Spinal cord (tissue), 10 donors: ENCODE data around the gene DEFB118. TPM values are rescaled to one million over a fixed set of nuclear protein-coding genes. Genes with fewer than 3 reads are reported as not detected.

Source experiments
- DNase-seq, 6 donors: peaks; one replicate each; pipeline versions ENCODE4 v3.0.0 to v3.0.0-alpha.2; 2013 to 2015; ENCODE audit warnings: low spot score in 6 of 6, low read depth in 4 of 6
- H3K27ac ChIP-seq: one replicate; pipeline ENCODE4 v1.5.1; 2013; ENCODE audit warnings: low read depth, low read length, control low read depth
- H3K27me3 ChIP-seq: one replicate; pipeline ENCODE4 v1.6.1; 2013; ENCODE audit warnings: low read length; ENCODE audit not compliant: control insufficient read depth, insufficient read depth
- H3K36me3 ChIP-seq: one replicate; pipeline ENCODE4 v1.6.1; 2013; ENCODE audit warnings: low read length; ENCODE audit not compliant: control insufficient read depth, insufficient read depth
- H3K4me1 ChIP-seq: one replicate; pipeline ENCODE4 v1.6.1; 2013; ENCODE audit warnings: low read length; ENCODE audit not compliant: control insufficient read depth, insufficient read depth
- H3K4me3 ChIP-seq: one replicate; pipeline ENCODE4 v1.5.1; 2013; ENCODE audit warnings: low read depth, low read length, control low read depth
- H3K9me3 ChIP-seq: one replicate; pipeline ENCODE4 v1.6.1; 2013; ENCODE audit warnings: low read length; ENCODE audit not compliant: control insufficient read depth, insufficient read depth
- WGBS: methylation state at CpG from one replicate; pipeline ENCODE4 v1.1.5; 2013; ENCODE audit warnings: missing lambda C conversion rate; ENCODE audit not compliant: insufficient coverage; 5-methylcytosine and 5-hydroxymethylcytosine counted together
- polyA plus RNA-seq, 2 donors: library from polyadenylated mRNA; unstranded; fragments of 120-200 nt; gene quantifications; one replicate each; pipeline ENCODE4 v1.2.1, GENCODE V29; 2013; ENCODE audit not compliant: insufficient read length in 2 of 2
- small RNA-seq: library from RNA; depleted of rRNA; stranded (forward); fragments of <200 nt; gene quantifications from one replicate; pipeline ENCODE3, GENCODE V24; 2014; ENCODE audit warnings: low replicate concordance
- total RNA-seq, 2 donors: library from RNA; depleted of rRNA in 1 of 2; stranded (reverse); fragments of 120-200 nt in 1 of 2; fragments of >200 nt in 1 of 2; gene quantifications; one replicate each; pipeline versions ENCODE4 v1.2.3 to v1.2.4, GENCODE V29; 2013 to 2014
- donor health status: healthy.

The DEFB118 gene
- total and polyA plus RNA-seq, 4 donors: not detected

DNA sequence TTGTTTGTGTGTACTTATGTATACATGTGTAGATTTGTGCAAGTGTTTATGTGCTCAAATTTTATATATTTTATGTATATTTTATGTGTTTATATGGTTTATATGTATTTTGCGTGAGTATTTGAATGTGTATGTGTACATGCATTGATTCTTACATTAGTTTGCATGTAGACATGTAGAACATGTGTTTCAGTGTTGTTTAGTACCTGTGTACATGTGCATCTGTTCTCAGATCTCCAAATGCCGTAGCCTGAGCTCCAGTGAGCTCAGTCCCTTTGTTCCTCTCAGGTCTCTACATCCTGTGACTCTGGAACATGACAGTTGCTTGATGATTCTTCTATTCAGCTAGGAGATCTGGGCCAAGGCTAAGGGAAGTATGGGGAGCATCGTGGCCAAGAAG, 26.5 kb downstream of the DEFB118 start:
- no peaks in the 10 kb centered on the region for H3K27me3 ChIP-seq
- WGBS: 18% methylated on average over 1 of the region's 3 CpGs
- no peak overlapping the region for H3K4me3 ChIP-seq
- H3K27ac ChIP-seq: no peak overlapping the region
- no peaks in the 10 kb centered on the region for H3K4me1 ChIP-seq
- no peaks in the 10 kb centered on the region for H3K9me3 ChIP-seq
- no peaks in the 10 kb centered on the region for H3K36me3 ChIP-seq
- DNase-seq: no peak

DNA sequence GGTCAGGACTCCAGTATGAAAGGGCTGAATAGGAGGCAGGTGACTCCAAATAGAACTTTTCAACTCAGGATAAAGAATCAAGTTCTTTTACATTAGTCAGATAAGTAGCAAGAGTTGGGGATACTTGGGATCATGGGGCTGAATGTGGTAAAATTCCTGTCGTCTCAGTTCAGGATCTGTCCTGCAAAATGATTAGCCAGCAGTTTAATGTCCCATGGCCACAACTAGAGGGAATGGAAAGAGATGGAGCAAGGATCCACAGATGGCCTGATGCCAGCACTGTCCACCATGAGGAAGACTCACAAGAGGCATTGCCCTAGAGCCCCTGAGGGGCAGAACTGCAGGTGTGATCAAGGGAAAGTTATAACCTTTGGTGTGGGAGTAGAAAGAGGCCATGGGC, 35.5 kb downstream of the DEFB118 start:
- 40% methylated on average over 1 of the region's 1 CpG for WGBS
- no peaks in the 10 kb centered on the region for H3K4me1 ChIP-seq
- no peaks in the 10 kb centered on the region for H3K36me3 ChIP-seq
- H3K4me3 ChIP-seq: no peak overlapping the region
- peaks cover 3% of the 10 kb centered on the region for H3K9me3 ChIP-seq
- no peak for DNase-seq
- no peaks in the 10 kb centered on the region for H3K27me3 ChIP-seq
- H3K27ac ChIP-seq: no peak overlapping the region

DNA sequence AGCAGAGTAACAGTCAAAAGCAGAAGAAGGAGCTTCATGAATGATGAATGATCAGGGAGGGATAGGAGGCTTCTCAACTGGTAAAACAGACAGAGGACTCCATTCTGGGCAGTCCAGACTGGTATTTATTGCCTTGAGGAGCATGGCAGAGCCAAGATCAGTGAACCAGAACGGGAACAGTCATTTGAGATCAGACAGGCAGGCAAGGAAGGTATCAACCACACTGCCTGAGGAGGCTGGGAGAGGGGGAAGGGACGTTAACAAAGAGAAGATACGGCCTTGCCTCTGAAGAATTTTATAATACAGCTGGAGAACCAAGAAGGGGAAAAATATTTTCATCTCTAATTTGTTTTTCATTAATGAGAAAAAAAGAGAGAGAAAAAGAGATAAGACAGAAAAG, 37.7 kb downstream of the DEFB118 start, which contains the start of gene DEFB121:
Gene DEFB121, minus strand, starts transcription at position 101 of the 400 bp plus-strand sequence. Its CDS starts 63 bp downstream, at position 38.
- H3K36me3 ChIP-seq: no peaks in the 10 kb centered on the region
- WGBS: 0% methylated on average over 1 of the region's 3 CpGs
- H3K4me1 ChIP-seq: no peaks in the 10 kb centered on the region
- DNase-seq: no peak
- no peak within 1 kb of the TSS for H3K27ac ChIP-seq
- no peak within 1 kb of the TSS for H3K4me3 ChIP-seq
- H3K9me3 ChIP-seq: peaks cover 3% of the 10 kb centered on the region
- no peaks in the 10 kb centered on the region for H3K27me3 ChIP-seq

DNA sequence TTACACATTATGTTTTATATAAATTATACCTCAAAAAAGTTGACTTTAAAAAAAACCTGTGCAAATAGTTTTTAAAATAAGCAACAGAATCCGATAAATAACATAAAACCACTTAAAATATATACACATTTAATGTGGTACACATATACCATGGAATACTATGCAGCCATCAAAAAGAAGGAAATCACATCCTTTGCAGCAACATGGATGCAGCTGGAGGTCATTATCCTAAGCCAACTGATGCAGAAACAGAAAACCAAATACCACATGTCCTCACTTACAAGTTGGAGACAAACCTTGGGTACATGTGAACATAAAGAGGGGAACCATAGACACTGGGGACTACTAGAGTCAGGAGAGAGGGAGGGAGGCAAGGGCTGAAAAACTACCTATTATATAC, 41.6 kb downstream of the DEFB118 start:
- no peaks in the 10 kb centered on the region for H3K36me3 ChIP-seq
- no CpG with 5 or more reads among the region's 1 CpG for WGBS

DNA sequence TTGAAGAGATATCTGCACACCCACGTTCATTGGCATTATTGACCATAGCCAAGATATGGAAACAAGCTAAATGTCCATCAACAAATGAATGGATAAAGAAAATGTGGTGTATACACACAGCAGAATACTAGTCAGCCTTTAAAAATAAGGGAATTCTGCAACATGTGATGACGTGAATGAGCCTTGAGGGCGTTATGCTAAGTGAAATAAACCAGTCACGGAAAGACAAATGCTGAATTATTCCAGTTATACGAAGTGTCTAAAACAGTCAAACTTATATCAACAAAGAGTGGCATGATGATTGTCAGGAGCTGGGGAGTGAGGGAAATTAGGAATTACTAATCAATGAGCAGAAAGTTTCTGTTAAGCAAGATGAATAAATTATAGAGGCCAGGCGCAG, 46.0 kb downstream of the DEFB118 start:
- no CpG with 5 or more reads among the region's 6 CpGs for WGBS
- Histone ChIP-seq H3K27ac (no peak overlapping the region), H3K9me3 (peaks cover 2% of the 10 kb centered on the region), H3K4me1 (no peaks in the 10 kb centered on the region), H3K36me3 (no peaks in the 10 kb centered on the region), H3K4me3 (no peak overlapping the region), H3K27me3 (no peaks in the 10 kb centered on the region)
- DNase-seq: no peak

More for the DNA sequence above, 41.6 kb downstream of the DEFB118 start:
- no peak for DNase-seq
- Histone ChIP-seq H3K4me3 (no peak overlapping the region), H3K4me1 (no peaks in the 10 kb centered on the region), H3K9me3 (peaks cover 2% of the 10 kb centered on the region), H3K27me3 (no peaks in the 10 kb centered on the region), H3K27ac (no peak overlapping the region)

DNA sequence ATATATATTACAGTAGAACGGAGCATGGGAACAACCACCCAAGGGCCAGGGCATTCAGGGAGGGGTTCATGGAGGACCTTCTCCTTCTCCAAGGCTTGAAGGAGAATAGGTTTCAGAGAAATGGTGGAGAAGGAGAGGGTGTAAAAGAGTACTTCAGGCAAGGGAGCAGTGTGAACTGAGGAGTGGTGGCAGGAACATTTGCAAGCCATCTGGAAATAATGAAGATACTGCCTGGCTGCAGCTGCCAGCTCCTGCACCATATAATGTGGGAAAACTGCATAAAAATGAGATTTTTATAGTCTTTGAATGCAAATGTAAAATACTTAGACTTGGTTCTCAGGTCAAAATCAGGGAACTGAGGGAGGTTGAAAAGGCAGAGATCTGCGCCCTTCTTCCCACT, 47.3 kb downstream of the DEFB118 start:
- Histone ChIP-seq H3K36me3 (no peaks in the 10 kb centered on the region), H3K27ac (no peak overlapping the region), H3K4me3 (no peak overlapping the region), H3K4me1 (no peaks in the 10 kb centered on the region), H3K27me3 (no peaks in the 10 kb centered on the region), H3K9me3 (peaks cover 3% of the 10 kb centered on the region)
- WGBS: 100% methylated on average over 1 of the region's 2 CpGs
- DNase-seq: no peak

DNA sequence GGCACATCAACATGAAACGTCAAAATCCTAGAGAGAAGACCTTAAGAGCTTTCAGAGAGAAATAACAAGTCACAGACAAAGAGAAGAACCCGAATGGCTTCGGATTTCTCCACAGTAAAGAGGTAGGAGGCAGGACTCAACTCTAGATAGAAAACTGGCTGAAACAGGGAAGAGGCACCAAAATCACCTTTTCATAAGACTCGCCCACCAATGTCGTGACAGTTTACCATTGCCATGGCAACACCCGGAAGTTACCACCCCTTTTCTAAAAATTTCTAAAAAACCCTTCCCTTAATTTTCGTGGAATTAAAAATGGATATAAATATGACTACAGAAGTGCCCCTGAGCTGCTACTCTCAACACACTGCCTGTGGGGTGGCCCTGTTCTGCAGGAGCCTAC, 49.9 kb downstream of the DEFB118 start:
- H3K4me1 ChIP-seq: no peaks in the 10 kb centered on the region
- no peak overlapping the region for H3K27ac ChIP-seq
- 83% methylated on average over 1 of the region's 7 CpGs for WGBS
- H3K4me3 ChIP-seq: no peak overlapping the region
- no peaks in the 10 kb centered on the region for H3K27me3 ChIP-seq
- H3K9me3 ChIP-seq: peaks cover 3% of the 10 kb centered on the region
- no peaks in the 10 kb centered on the region for H3K36me3 ChIP-seq
- DNase-seq: no peak

Small RNA genes lying within 50 kb of the gene (small RNA-seq; reads per million reads assigned to genes)
- gene DEFB117 (not detected), gene RF00561 (not detected), gene RNA5SP480 (not detected)

Other genes with a start within 250 kb of the DEFB118 start
- gene DEFB115, start 110.9 kb upstream of the DEFB118 start, total RNA-seq: not detected
- not detected for gene DEFB115, start 110.9 kb upstream of the DEFB118 start, polyA plus RNA-seq
- not detected for gene DEFB116, start 60.0 kb upstream of the DEFB118 start, total RNA-seq
- gene DEFB116, start 60.0 kb upstream of the DEFB118 start, polyA plus RNA-seq: not detected
- not detected for gene DEFB119, start 22.0 kb downstream of the DEFB118 start, total RNA-seq
- not detected for gene DEFB119, start 22.0 kb downstream of the DEFB118 start, polyA plus RNA-seq
- gene DEFB121, start 37.6 kb downstream of the DEFB118 start, total RNA-seq: not detected
- gene DEFB121, start 37.6 kb downstream of the DEFB118 start, polyA plus RNA-seq: not detected
- gene DEFB123, start 72.0 kb downstream of the DEFB118 start, total RNA-seq: not detected
- gene DEFB123, start 72.0 kb downstream of the DEFB118 start, polyA plus RNA-seq: not detected
- under 1 TPM in 1 of 2 donors, not detected in 1; 0.33 TPM for gene DEFB124, start 106.5 kb downstream of the DEFB118 start, total RNA-seq
- under 1 TPM in 1 of 2 donors, not detected in 1; 0.53 TPM for gene DEFB124, start 106.5 kb downstream of the DEFB118 start, polyA plus RNA-seq
- 1 to 10 TPM in 1 of 2 donors, under 1 TPM in 1; 0.69 to 4.0 TPM for gene REM1, start 106.7 kb downstream of the DEFB118 start, total RNA-seq
- under 1 TPM; 0.67 to 0.96 TPM for gene REM1, start 106.7 kb downstream of the DEFB118 start, polyA plus RNA-seq
- gene HM13, start 145.8 kb downstream of the DEFB118 start, total RNA-seq: 10 to 100 TPM; 40.5 to 48.0 TPM
- gene HM13, start 145.8 kb downstream of the DEFB118 start, polyA plus RNA-seq: 100 to 1,000 TPM; 122 to 137 TPM
- gene ID1, start 236.7 kb downstream of the DEFB118 start, total RNA-seq: 100 to 1,000 TPM; 196 to 308 TPM
- 100 to 1,000 TPM in 1 of 2 donors, 10 to 100 TPM in 1; 88.2 to 109 TPM for gene ID1, start 236.7 kb downstream of the DEFB118 start, polyA plus RNA-seq